Trophoblast cell (in vitro differentiated cells and primary cell): Measurements from ENCODE around the gene ANO6.

Experiments used
- DNase-seq, 2 donors: peaks; one replicate each; pipeline ENCODE4 v3.0.0-alpha.2; 2016
- H2AFZ ChIP-seq: 2 replicates; pipeline ENCODE4 v1.6.1; 2013; ENCODE audit warnings: low read length, moderate library complexity, mild to moderate bottlenecking; ENCODE audit not compliant: insufficient read depth, poor library complexity
- H2AK5ac ChIP-seq: 2 replicates; pipeline ENCODE4 v1.6.1; 2013; ENCODE audit warnings: mild to moderate bottlenecking, low read length
- H2BK120ac ChIP-seq: 2 replicates; pipeline ENCODE4 v1.6.1; 2013; ENCODE audit warnings: low read length, mild to moderate bottlenecking, moderate library complexity; ENCODE audit not compliant: insufficient read depth, poor library complexity
- H2BK12ac ChIP-seq: 2 replicates; pipeline ENCODE4 v1.6.1; 2013; ENCODE audit warnings: mild to moderate bottlenecking, low read length, moderate library complexity
- H2BK5ac ChIP-seq: 2 replicates; pipeline ENCODE4 v1.6.1; 2013; ENCODE audit warnings: low read length, low read depth, moderate library complexity, mild to moderate bottlenecking; ENCODE audit not compliant: poor library complexity
- H3K14ac ChIP-seq: 2 replicates; pipeline ENCODE4 v1.6.1; 2013; ENCODE audit warnings: mild to moderate bottlenecking, low read length
- H3K18ac ChIP-seq: 2 replicates; pipeline ENCODE4 v1.6.1; 2013; ENCODE audit warnings: mild to moderate bottlenecking, low read length
- H3K23ac ChIP-seq: 2 replicates; pipeline ENCODE4 v1.6.1; 2013; ENCODE audit warnings: low read length
- H3K27ac ChIP-seq: 2 replicates; pipeline ENCODE4 v1.5.1; 2013; ENCODE audit warnings: low read depth, mild to moderate bottlenecking, inconsistent platforms, low read length, moderate library complexity
- H3K27me3 ChIP-seq: 2 replicates; pipeline ENCODE4 v1.6.1; 2013; ENCODE audit warnings: inconsistent platforms, mild to moderate bottlenecking, low read length, moderate library complexity; ENCODE audit not compliant: insufficient read depth
- H3K36me3 ChIP-seq, 2 experiments: 1 replicate in 1 of 2; 2 replicates in 1 of 2; pipeline ENCODE4 v1.6.1; 2013; ENCODE audit warnings: low read length in 2 of 2, mild to moderate bottlenecking in 2 of 2, moderate library complexity in 1 of 2; ENCODE audit not compliant: insufficient read depth in 2 of 2, control insufficient read depth in 1 of 2
- H3K4ac ChIP-seq: 2 replicates; pipeline ENCODE4 v1.6.1; 2013; ENCODE audit warnings: low read depth, mild to moderate bottlenecking, low read length, moderate library complexity
- H3K4me1 ChIP-seq, 2 experiments: 1 replicate in 1 of 2; 2 replicates in 1 of 2; pipeline ENCODE4 v1.6.1; 2013; ENCODE audit warnings: low read length in 2 of 2, mild to moderate bottlenecking in 2 of 2, moderate library complexity in 1 of 2; ENCODE audit not compliant: insufficient read depth in 2 of 2, control insufficient read depth in 1 of 2
- H3K4me2 ChIP-seq: 2 replicates; pipeline ENCODE4 v1.6.1; 2013; ENCODE audit warnings: inconsistent platforms, mild to moderate bottlenecking, low read length, moderate library complexity
- H3K4me3 ChIP-seq: 2 replicates; pipeline ENCODE4 v1.5.1; 2013; ENCODE audit warnings: mild to moderate bottlenecking, low read depth, low read length, inconsistent platforms
- H3K79me1 ChIP-seq: one replicate; pipeline ENCODE4 v1.6.1; 2013; ENCODE audit warnings: low read length
- H3K79me2 ChIP-seq: 2 replicates; pipeline ENCODE4 v1.6.1; 2013; ENCODE audit warnings: low read length, mild to moderate bottlenecking; ENCODE audit not compliant: control insufficient read depth, insufficient read depth, poor library complexity
- H3K9ac ChIP-seq: 2 replicates; pipeline ENCODE4 v1.6.1; 2013; ENCODE audit warnings: mild to moderate bottlenecking, low read length
- H3K9me3 ChIP-seq: 2 replicates; pipeline ENCODE4 v1.6.1; 2013; ENCODE audit warnings: low read depth, mild to moderate bottlenecking, control low read depth, inconsistent platforms, low read length; ENCODE audit not compliant: insufficient read depth
- H4K12ac ChIP-seq: 2 replicates; pipeline ENCODE4 v1.6.1; 2013; ENCODE audit warnings: low read depth, mild to moderate bottlenecking, low read length, moderate library complexity
- H4K8ac ChIP-seq: 2 replicates; pipeline ENCODE4 v1.6.1; 2013; ENCODE audit warnings: low read depth, mild to moderate bottlenecking, low read length, moderate library complexity
- H4K91ac ChIP-seq: one replicate; pipeline ENCODE4 v1.6.1; 2013; ENCODE audit warnings: low read depth, mild to moderate bottlenecking, low read length, moderate library complexity
- WGBS: extraction: QIAGEN DNeasy Blood & Tissue Kit; methylation state at CpG from one replicate; pipeline ENCODE4 v1.1.7; 2013; ENCODE audit warnings: missing lambda C conversion rate; ENCODE audit not compliant: insufficient read length, insufficient coverage; ENCODE audit errors: extremely low coverage; 5-methylcytosine and 5-hydroxymethylcytosine counted together

ANO6 gene

DNA sequence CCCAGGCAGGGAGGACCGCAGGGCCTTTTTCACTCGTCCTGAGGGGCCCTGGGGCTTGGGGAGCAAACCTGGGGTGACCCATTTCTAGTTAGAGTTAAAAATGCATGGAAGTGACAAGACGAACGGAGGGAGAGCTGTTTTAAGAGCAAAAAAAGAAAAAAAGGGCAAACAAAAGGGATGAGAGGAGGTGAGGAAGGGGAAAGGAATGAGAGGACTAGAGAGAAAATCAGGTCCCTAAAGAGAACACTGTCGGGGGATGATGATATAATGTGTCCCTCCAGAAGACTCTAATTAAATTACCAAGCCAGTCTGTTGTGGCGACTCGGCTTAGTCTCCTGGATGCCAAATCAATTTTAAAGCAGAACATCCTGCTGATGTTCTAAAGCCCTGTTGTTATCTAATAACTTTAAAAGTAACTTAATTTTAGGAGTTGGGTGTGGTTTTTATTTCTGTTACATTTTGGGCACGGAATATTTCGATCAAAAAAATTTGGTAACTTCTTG, 1.1 kb downstream of the ANO6 start:
- Histone ChIP-seq H3K36me3 (peaks cover 0 to 3% of the 10 kb centered on the region in 2 experiments), H3K27me3 (no peaks in the 10 kb centered on the region), H2AFZ (peak overlapping the region; percentile 52), H3K27ac (peak overlapping the region; percentile 99), H3K14ac (peak overlapping the region; percentile 91), H3K4me1 (peaks cover 4 to 12% of the 10 kb centered on the region in 2 experiments), H4K8ac (peak overlapping the region; percentile 95), H3K79me1 (peaks cover 23% of the 10 kb centered on the region), H3K9ac (peak overlapping the region; percentile 97), H3K4me2 (peak overlapping the region; percentile 51), H2BK5ac (peak overlapping the region; percentile 85), H3K18ac (peak overlapping the region; percentile 91), H2AK5ac (peak overlapping the region; percentile 26), H3K4me3 (peak overlapping the region; percentile 91), H3K4ac (peak overlapping the region; percentile 93), H4K12ac (peak overlapping the region; percentile 55), H2BK12ac (peak overlapping the region; percentile 27), H3K79me2 (peaks cover 37% of the 10 kb centered on the region), H3K9me3 (no peaks in the 10 kb centered on the region), H4K91ac (peak overlapping the region; percentile 87), H2BK120ac (peak overlapping the region; percentile 96), H3K23ac (no peak overlapping the region)
- no CpG with 5 or more reads among the region's 9 CpGs for WGBS
- no peak for DNase-seq

DNA sequence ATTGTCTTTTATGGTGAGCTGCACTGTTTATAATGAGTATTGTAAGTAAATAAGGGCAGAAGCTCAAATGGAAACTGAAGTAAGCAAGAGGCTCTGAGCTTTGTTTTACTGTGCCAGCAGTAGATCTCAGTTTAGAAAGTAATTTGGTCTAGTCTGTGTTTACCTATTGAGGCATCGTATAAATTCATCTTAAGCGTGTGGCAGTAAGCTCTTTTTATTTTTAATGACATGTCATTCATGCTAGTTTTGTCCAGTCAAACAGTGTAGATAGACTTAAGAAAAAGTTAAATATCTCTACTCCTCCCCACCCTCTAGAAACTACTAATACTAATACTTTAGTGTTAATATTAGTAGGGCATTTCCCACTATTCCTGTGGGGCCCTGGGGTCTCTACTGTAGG, 2.0 kb downstream of the ANO6 start:
- Histone ChIP-seq H3K9ac (no peak overlapping the region), H3K79me2 (peaks cover 40% of the 10 kb centered on the region), H3K9me3 (no peaks in the 10 kb centered on the region), H2AK5ac (no peak overlapping the region), H2AFZ (no peak overlapping the region), H2BK5ac (no peak overlapping the region), H4K12ac (no peak overlapping the region), H3K4me1 (peaks cover 7 to 12% of the 10 kb centered on the region in 2 experiments), H3K4me3 (no peak overlapping the region), H2BK120ac (no peak overlapping the region), H3K4me2 (peak overlapping the region; percentile 52), H4K8ac (no peak overlapping the region), H3K79me1 (peaks cover 23% of the 10 kb centered on the region), H3K27ac (no peak overlapping the region), H3K18ac (no peak overlapping the region), H3K23ac (no peak overlapping the region), H2BK12ac (no peak overlapping the region), H3K36me3 (peaks cover 0 to 5% of the 10 kb centered on the region in 2 experiments), H3K4ac (peak overlapping the region; percentile 88), H3K14ac (no peak overlapping the region), H3K27me3 (no peaks in the 10 kb centered on the region), H4K91ac (no peak overlapping the region)
- whole genome bisulfite sequencing = no CpG with 5 or more reads among the region's 2 CpGs
- DNase-seq = no peak

DNA sequence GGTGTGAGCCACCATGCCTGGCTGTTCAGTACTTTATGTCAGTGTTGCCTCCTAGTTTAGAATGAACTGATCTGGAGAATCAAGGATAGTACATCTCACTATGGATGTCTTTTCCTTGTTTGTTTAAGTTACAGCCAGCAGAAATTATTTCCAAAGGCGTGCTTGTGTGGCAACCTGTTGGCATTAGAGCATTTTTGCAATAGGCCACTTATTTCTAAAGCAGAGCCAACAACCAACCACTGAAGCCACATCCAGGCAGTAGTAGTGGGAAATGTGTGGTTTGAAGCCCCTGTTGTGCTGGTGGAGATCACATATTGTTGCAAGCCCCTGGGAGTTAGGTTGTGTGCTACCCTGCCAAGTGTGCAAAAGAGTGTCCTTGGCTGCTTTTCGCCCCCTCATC, 3.7 kb downstream of the ANO6 start:
- H2BK12ac ChIP-seq = peak overlapping the region; percentile 24
- H3K14ac ChIP-seq = peak overlapping the region; percentile 48
- H3K79me2 ChIP-seq = peaks cover 46% of the 10 kb centered on the region
- peaks cover 7 to 14% of the 10 kb centered on the region in 2 experiments for H3K4me1 ChIP-seq
- H4K91ac ChIP-seq = peak overlapping the region; percentile 28
- peak overlapping the region; percentile 25 for H3K4me2 ChIP-seq
- no peak overlapping the region for H2BK120ac ChIP-seq
- no peak overlapping the region for H4K12ac ChIP-seq
- H3K23ac ChIP-seq = no peak overlapping the region
- no peak overlapping the region for H3K4me3 ChIP-seq
- H3K18ac ChIP-seq = peak overlapping the region; percentile 35
- H3K27me3 ChIP-seq = no peaks in the 10 kb centered on the region
- H2AFZ ChIP-seq = no peak overlapping the region
- no peak overlapping the region for H3K9ac ChIP-seq
- no CpG with 5 or more reads among the region's 2 CpGs for WGBS
- no peak overlapping the region for H4K8ac ChIP-seq
- H3K4ac ChIP-seq = peak overlapping the region; percentile 97
- peaks cover 23% of the 10 kb centered on the region for H3K79me1 ChIP-seq
- peak overlapping the region; percentile 18 for H2BK5ac ChIP-seq
- DNase-seq = no peak
- H3K27ac ChIP-seq = no peak overlapping the region
- peaks cover 0 to 5% of the 10 kb centered on the region in 2 experiments for H3K36me3 ChIP-seq
- H2AK5ac ChIP-seq = peak overlapping the region; percentile 14
- H3K9me3 ChIP-seq = no peaks in the 10 kb centered on the region

DNA sequence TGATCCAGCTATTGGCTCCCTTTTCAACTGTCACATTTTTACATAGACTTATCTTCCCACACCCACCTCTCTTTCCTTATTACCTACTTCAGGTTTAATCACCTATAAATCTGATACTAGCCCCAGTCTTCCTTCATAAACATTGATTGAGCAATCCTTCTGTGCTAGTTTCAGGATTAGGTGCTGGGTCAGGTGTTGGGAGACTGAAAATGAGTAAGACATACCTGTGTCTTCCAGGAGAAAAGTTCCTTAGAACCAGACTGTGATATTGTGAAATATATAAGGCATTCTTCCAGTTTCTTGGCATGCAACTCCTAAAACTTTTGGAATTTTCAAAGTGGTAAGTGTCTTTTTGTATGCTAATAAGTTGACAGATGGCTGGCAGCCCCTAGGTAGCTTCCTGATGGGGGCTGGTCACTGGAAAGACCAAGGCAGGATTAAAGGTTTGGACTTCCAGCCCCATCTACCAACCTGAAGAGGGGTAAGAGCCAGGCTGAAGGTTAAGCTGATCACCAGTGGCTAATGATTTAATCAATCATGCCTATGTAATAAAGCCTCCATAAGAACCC, 4.6 kb downstream of the ANO6 start:
- peak overlapping the region; percentile 22 for H3K27ac ChIP-seq
- peak; percentile 27 to 80 for DNase-seq
- no peak overlapping the region for H3K14ac ChIP-seq
- peak overlapping the region; percentile 96 for H3K4ac ChIP-seq
- no peak overlapping the region for H2BK5ac ChIP-seq
- no peak overlapping the region for H3K4me2 ChIP-seq
- no peak overlapping the region for H4K8ac ChIP-seq
- no peak overlapping the region for H3K9ac ChIP-seq
- H3K27me3 ChIP-seq = no peaks in the 10 kb centered on the region
- H3K79me2 ChIP-seq = peaks cover 48% of the 10 kb centered on the region
- no peak overlapping the region for H2AK5ac ChIP-seq
- H3K4me1 ChIP-seq = peaks cover 7 to 14% of the 10 kb centered on the region in 2 experiments
- H2BK120ac ChIP-seq = no peak overlapping the region
- no peak overlapping the region for H2AFZ ChIP-seq
- H3K23ac ChIP-seq = no peak overlapping the region
- H3K9me3 ChIP-seq = no peaks in the 10 kb centered on the region
- peaks cover 0 to 6% of the 10 kb centered on the region in 2 experiments for H3K36me3 ChIP-seq
- H2BK12ac ChIP-seq = no peak overlapping the region
- H3K4me3 ChIP-seq = no peak overlapping the region
- no peak overlapping the region for H4K12ac ChIP-seq
- H3K79me1 ChIP-seq = peaks cover 23% of the 10 kb centered on the region
- no peak overlapping the region for H3K18ac ChIP-seq
- H4K91ac ChIP-seq = no peak overlapping the region
